Measurements from ENCODE around the gene SLC25A47.
"Not testable (repeated sequence)": the region's sequence is repeated elsewhere in the genome, so short reads cannot be mapped to it uniquely, and the experiment has no call there.

SLC25A47 gene

GRCh38 chr14:100305324-100306100 lies 17.6 kb upstream of the SLC25A47 start:
- DNase-seq (ENCODE audit: low read depth) = peak; percentile 48

- peak; percentile 76 for DNase-seq (ENCODE audit: low read depth)
These were observed 16.8 kb upstream of the SLC25A47 start, which contains the start of gene SLC25A29 for GRCh38 chr14:100306101-100306997. TSS of gene SLC25A29 (minus strand) at chr14:100306444. CDS start at chr14:100306232, 212 bp downstream.

DNA sequence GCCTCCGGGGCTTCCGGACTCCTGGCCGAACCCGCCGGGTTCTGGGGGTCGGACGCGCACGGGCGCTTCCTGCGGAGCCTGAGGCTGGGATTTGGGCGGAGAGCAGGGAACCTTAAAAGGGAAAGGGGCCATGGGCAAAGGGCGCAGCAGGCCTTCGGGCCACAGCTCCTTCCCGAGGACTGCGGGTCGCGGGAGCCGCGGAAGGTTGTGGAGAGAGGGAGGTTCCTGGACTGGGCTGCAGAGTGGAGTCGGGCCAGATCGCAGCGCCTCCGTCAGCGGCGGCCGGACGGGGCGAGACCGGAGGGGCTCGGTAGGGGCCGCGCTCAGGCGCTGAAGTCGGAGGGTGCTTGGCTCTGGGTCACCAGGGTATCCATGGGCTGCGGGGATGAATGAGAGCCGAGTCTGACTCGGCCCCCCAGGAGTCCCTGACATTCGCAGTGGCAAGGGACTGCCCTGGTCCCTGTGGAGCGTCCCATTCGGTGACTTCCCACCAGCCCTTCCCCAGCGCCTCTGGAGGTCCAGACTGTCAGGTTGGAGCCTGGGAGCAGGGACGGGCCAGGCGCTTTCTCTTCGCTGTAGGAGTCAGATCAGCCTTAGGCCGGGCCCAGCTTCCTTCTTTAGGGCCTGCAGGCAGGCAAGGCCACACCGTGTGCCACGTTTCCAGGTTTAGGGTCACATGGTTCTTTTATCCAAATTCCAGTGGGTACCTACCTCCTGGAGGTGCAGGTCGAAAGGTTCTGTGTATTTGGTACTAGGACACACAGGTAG lies 16.0 kb upstream of the SLC25A47 start:
- DNase-seq (ENCODE audit: low read depth) = no peak

- no peak for DNase-seq (ENCODE audit: low read depth)
These were observed 15.2 kb upstream of the SLC25A47 start for GRCh38 chr14:100307766-100308426.

DNA sequence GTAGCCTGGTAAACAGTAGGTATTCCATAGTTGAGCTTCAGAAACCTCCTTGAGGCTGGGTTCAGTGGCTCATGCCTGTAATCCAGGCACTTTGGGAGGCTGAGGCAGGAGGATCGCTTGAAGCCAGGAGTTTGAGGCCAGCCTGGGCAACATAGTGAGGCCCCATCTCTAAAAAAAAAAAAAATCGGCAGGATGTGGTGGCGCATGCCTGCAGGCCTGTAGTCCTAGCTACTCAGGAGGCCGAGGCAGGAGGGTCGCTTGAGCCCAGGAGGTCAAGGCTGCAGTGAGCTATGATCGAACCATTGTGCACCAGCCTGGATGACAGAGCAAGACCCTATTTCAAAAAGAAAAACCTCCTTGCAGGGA lies 14.7 kb upstream of the SLC25A47 start:
- DNase-seq (ENCODE audit: low read depth) = not testable (repeated sequence)

DNA sequence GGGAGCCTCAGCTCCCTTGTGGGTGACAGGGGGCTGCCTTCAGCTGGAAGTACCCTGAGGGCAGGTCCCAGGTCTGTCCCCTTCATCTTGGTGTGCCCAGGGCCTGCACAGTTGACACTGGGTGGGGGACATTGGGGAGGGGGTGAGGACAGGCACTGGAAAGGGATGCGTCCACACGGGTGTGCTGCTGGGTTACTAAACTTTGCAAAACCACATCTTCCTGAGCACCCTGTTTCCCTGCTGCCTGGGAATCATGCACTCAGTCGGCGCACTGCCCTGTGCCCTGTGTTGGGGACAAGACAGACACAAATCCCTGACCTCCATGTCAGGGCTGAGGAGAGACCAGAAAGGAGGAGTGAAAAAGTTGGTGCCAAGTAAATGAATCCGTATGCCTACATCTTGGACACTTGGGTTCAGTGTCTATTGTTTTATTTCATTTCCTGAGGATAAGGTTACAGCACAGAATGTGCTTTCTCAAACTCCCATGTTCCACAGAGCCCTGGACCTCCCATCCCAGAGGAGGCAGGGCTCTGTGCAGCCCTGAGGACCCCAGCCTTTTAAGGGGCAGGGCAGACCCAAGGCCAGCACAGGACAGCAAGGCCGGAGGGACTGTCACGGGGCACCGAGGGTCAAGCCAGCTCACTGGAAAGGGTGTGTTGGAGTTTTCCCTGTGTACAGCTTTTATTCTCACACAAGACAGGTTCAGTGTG lies 14.0 kb upstream of the SLC25A47 start:
- no peak for DNase-seq (ENCODE audit: low read depth)

DNA sequence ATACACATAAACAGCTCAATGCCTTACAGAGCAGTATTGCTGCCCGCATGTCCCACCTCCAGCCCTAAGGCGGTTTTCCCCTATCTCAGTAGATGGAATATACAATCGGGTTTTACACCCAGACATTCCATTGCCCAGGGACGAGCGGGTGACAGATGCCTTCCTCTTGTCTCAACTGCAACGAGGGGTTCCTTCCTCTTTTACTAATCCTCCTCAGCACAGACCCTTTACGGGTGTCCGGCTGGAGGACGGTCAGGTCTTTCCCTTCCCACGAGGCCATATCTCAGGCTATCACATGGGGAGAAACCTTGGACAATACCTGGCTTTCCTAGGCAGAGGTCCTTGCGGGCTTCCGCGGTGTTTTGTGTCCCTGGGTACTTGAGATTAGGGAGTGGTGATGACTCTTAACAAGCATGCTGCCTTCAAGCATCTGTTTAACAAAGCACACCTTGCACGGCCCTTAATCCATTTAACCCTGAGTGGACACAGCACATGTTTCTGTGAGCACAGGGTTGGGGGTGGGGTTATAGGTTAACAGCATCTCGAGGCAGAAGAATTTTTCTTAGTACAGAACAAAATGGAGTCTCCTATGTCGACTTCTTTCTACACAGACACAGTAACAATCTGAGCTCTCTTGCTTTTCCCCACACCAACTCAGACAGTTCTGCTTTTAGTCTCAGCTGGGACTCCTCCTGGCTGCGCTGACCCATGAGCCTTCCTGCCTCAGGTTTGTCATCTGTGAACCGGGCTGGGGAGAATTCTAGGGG lies 10.8 kb upstream of the SLC25A47 start:
- not testable (repeated sequence) for DNase-seq (ENCODE audit: low read depth)

DNA sequence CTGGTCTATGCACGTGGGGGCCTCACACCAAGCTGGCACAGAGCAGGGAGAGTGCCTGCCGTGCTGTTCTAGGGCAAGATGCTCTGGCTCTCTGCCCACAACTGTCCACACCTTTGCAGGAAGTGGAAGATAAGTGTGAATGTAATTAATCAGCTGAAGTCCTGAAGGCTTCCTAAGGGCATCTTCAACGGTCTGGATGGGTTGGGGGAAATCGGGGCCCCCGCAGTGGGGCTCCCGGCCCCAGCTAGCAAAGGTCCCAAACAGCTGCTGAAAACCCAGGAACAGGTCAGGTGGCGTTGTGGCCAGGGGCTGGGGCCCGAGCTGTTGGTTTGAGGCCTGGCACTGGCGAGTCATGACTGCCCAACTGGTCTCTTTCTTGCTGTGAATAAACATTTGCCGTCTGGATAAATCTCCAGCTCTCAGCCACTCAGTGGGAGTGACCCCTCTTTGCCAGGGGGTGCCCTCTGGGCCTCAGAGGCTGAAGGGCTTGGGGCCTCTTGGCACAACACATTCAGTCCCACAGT lies 10.2 kb upstream of the SLC25A47 start:
- no peak for DNase-seq (ENCODE audit: low read depth)

DNA sequence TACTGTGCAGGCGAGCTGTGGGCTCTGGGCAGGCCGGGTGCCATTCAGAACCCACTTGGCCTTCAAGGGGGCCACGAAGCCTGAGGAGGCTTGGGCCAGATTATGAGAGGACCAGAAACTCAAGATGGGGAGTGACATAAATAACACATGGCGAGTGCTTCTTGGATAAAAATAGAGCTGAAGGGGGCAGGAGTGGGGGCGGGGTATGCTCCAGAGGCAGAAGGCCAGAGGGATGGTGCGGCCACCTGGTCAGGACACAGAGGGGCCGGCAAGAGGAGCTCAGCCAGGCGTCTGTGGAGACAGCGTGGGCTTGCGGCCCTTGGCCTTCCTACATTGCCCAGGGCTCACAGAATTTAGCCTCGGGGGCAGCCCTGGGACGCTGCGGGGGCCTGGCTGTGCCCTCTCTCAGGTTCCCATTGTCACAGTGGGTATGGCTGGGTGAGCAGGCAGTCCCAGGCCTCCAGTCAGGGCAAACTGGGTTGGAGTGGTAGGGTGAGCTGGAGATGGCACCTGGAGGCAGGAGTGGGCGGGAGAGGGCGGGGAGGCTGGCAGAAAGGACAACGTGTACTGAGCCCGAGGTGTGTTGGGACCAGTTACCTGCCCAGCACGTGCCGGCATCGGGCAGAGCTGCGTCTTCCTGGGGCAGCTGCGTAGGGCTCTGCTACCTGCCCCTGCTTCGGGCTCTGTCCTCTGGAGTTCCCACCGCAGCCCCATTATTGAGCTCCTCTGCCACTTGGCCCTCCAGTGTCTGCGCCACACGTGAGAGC lies 9.5 kb upstream of the SLC25A47 start:
- no peak for DNase-seq (ENCODE audit: low read depth)

DNA sequence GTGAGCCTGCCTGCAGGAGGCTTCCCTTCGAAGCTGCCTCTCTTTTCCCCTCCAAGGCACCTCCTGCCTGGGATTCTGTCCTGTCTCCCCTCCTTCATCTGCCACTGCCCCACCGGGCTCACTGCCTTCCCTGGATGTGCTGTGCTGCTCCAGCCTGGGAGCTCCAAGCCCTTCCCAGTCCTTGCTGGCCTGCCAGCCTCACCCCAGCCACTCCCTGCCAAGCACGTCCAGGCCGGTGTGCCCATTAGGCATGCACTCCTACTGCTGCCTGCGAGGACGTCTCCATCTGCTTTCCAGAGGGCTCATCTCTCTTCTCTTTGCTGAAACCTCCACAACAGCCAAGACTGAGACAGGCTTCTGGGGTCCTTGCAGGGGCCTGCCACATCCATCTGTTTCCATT lies 8.4 kb upstream of the SLC25A47 start:
- DNase-seq (ENCODE audit: low read depth) = no peak

GRCh38 chr14:100317389-100317788 lies 5.8 kb upstream of the SLC25A47 start:
- no peak for DNase-seq (ENCODE audit: low read depth)

DNA sequence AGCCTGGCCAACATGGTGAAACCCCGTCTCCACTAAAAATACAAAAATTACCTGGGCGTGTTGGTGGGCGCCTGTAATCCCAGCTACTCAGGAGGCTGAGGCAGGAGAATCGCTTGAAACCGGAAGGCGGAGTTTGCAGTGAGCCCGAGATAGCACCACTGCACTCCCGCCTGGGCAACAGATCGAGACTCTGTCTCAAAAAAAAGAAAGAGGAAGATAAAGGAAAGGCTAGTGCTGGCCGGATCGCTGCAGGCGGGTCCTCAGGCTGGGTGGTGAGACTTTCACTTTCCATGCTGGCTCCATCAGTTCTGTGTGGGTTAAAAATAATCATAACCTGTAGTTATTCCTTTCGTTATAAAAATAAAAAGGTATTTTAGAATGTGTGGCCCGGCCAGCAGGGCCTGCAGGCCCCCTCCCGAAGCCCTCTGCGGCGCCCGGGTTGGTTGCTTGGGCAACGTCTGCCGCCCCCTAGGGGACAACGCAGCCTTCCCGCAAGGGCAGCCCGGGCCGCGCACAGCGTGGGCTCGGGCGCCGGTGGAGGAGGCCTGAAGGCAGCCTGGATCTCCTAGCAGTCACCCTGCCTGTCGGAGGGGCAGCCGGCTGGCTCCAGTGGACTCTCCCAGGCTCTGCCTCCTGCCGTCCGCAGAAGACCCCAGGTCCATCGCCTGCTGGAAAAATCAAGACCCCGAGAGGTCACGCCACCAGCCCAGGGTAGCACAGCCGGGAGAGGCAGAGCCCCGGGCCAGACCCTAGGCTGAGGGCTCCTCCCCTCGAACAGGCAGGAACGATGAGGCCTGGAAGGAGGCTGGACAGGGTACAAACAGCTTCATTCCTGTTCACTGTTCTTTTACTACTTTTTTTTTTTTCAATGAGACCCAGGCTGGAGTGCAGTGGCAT lies 5.0 kb upstream of the SLC25A47 start:
- peak; percentile 59 for DNase-seq (ENCODE audit: low read depth)

DNA sequence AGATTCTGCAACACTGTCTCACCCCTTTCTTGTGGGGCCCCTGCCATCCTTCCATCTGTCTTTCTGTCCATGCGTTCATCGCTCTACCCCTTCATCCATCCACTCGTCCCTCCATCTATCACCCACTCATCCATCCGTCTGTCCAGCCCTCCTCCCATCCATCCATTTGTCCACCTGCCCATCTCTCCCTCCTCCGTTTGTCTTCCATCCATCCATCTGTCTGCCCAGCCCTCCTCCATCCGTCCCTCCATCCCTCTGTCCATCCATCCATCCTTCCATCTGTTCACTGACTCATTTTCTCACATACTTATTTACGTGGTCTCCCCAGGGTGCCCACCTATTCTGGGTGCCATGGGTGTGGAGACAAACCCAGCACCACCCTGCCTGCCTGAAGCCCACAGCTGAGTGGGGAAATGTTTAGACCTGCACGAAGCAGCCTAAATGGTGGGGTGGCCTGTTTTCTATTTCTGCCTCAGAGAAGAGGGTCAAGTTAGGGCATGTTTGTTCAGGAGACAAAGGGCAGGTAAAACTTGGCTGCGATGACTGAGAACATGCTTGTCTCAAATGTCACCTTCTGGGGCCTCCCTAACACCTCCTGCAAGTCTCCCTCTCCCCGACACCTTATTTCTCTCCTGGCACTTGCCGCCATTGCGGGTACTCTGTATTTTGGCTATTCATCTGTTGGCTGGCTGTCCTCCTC lies 2.8 kb upstream of the SLC25A47 start:
- no peak for DNase-seq (ENCODE audit: low read depth)

DNA sequence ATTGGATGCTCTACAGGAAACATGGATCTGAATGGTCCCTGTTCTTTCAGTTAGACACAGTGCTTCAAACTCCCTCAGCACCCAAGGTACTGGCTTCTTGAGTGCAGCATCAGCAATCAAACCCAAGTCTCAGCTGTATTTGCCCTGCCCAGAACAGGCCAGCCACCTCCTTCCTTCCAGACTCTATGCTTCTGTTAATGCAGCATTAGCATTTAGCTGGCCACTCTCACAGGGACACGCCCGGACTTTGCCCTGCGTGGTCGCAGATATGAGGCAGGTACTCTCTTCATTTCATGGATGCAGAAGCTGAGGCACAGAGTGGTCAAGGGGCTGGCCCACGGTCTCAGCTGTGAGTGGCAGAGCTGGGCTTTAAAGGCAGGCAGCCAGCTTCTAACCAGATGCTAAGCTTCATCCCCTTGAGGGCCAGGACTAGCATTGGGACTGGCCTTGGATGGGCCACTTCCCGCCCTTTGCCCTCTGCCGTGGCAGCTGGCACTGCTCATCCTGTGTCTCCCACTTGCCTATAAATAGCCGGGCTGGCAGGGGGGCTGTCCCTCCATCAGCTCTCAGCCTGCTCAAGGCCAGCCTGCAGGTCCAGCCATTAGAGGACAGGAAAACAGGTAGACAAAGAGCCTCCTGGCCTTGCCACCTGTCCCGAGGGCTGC lies 1.5 kb upstream of the SLC25A47 start:
- DNase-seq (ENCODE audit: low read depth) = no peak

- no peak for DNase-seq (ENCODE audit: low read depth)
These were observed 791 bp upstream of the SLC25A47 start for GRCh38 chr14:100322138-100322957.

GRCh38 chr14:100323942-100324307 lies 786 bp downstream of the SLC25A47 start:
- DNase-seq (ENCODE audit: low read depth) = no peak

Measured in stimulated activated CD8-positive, alpha-beta memory T cell treated with anti-CD3 and anti-CD28 coated beads, Interleukin-4, amount 100 ng/mL, for 24 hours (primary cell).